GM23248 (cell line): ENCODE results near the gene SGTA. TPM values are rescaled to one million over a fixed set of nuclear protein-coding genes. Genes with fewer than 3 reads are reported as not detected.

Source experiments
- DNase-seq: peaks from one replicate; pipeline ENCODE4 v3.0.0-alpha.2; 2015
- H2AFZ ChIP-seq: fragments of 200-600 bp; sonication (generic); 2 replicates; pipeline ENCODE4 v1.6.1; 2016; ENCODE audit warnings: antibody characterized with exemption
- H3F3A ChIP-seq: fragments of 200-600 bp; sonication (generic); 2 replicates; pipeline ENCODE4 v1.6.1; 2016; ENCODE audit warnings: mild to moderate bottlenecking, antibody characterized with exemption, mixed run types; ENCODE audit not compliant: insufficient read depth
- H3K27ac ChIP-seq: fragments of 200-600 bp; sonication (generic); 2 replicates; pipeline ENCODE4 v1.5.1; 2016; ENCODE audit warnings: mild to moderate bottlenecking
- H3K27me3 ChIP-seq: fragments of 200-600 bp; sonication (generic); replicated peaks from 2 replicates; pipeline ENCODE4 v1.6.1; 2016; ENCODE audit warnings: mild to moderate bottlenecking; ENCODE audit not compliant: insufficient read depth
- H3K36me3 ChIP-seq: fragments of 200-600 bp; sonication (generic); 2 replicates; pipeline ENCODE4 v1.6.1; 2016; ENCODE audit warnings: low read depth, mild to moderate bottlenecking
- H3K4me1 ChIP-seq: fragments of 200-600 bp; sonication (generic); 2 replicates; pipeline ENCODE4 v1.6.1; 2016; ENCODE audit warnings: mild to moderate bottlenecking; ENCODE audit not compliant: insufficient read depth
- H3K4me2 ChIP-seq: fragments of 200-600 bp; sonication (generic); one replicate; pipeline ENCODE4 v1.6.1; 2016; ENCODE audit warnings: mild to moderate bottlenecking; ENCODE audit not compliant: unreplicated experiment
- H3K4me3 ChIP-seq: fragments of 200-600 bp; sonication (generic); 2 replicates; pipeline ENCODE4 v1.5.1; 2016; ENCODE audit warnings: mild to moderate bottlenecking
- H3K79me2 ChIP-seq: fragments of 200-600 bp; sonication (generic); 2 replicates; pipeline ENCODE4 v1.6.1; 2016; ENCODE audit warnings: mild to moderate bottlenecking; ENCODE audit not compliant: insufficient read depth
- H3K9ac ChIP-seq: fragments of 200-600 bp; sonication (generic); 2 replicates; pipeline ENCODE4 v1.6.1; 2016; ENCODE audit warnings: mild to moderate bottlenecking
- H3K9me2 ChIP-seq: fragments of 200-600 bp; sonication (generic); 2 replicates; pipeline ENCODE4 v1.6.1; 2016; ENCODE audit warnings: mixed run types, mild to moderate bottlenecking, moderate library complexity; ENCODE audit not compliant: insufficient read depth
- H3K9me3 ChIP-seq: fragments of 200-600 bp; sonication (generic); one replicate; pipeline ENCODE4 v1.6.1; 2017; ENCODE audit warnings: low read depth
- H4K20me1 ChIP-seq: fragments of 200-600 bp; sonication (generic); 2 replicates; pipeline ENCODE4 v1.6.0; 2016; ENCODE audit not compliant: insufficient read depth
- EZH2 ChIP-seq: fragments of 200-600 bp; sonication (generic); IDR thresholded peaks from 2 replicates; pipeline ENCODE4 v1.6.1; 2018; ENCODE audit warnings: antibody characterized with exemption, mild to moderate bottlenecking; ENCODE audit not compliant: insufficient read depth, poor library complexity, severe bottlenecking
- EZH2phosphoT487 ChIP-seq: fragments of 200-600 bp; sonication (generic); IDR thresholded peaks from 2 replicates; pipeline ENCODE4 v1.6.1; 2018; ENCODE audit warnings: antibody characterized with exemption, moderate library complexity, mild to moderate bottlenecking, low read depth; ENCODE audit not compliant: insufficient read depth
- WGBS, 2 experiments: methylation state at CpG; one replicate each; pipeline ENCODE4 v1.1.6; 2015 to 2017; ENCODE audit warnings: low lambda C conversion rate in 2 of 2, low coverage in 1 of 2; ENCODE audit errors: missing lambda C conversion rate in 2 of 2; 5-methylcytosine and 5-hydroxymethylcytosine counted together
- in situ Hi-C: fragments of 300-500 bp; cut with MboI; formaldehyde crosslinking; loops from 2 replicates; pipeline ENCODE4 v1.15.0; 2020
- polyA plus RNA-seq: library from polyadenylated mRNA; unstranded; fragments of >200 nt; fragmentation: Nextera tagmentation; extraction: Ambion mirVana; gene quantifications from 2 replicates; pipeline ENCODE4 v1.2.1, GENCODE V29; 2016
- total RNA-seq: library from RNA; depleted of rRNA; stranded (reverse); fragments of >200 nt; shearing (Covaris generic); gene quantifications from 2 replicates; pipeline ENCODE4 v1.2.3, GENCODE V29; 2014

Gene SGTA
- total and polyA plus RNA-seq, 2 experiments from 2014 or later: 57.5 to 66.2 TPM

- Histone ChIP-seq H3K4me2 (no peak overlapping the region), H3K9me2 (no peaks in the 10 kb centered on the region), H2AFZ (no peak overlapping the region), H3F3A (no peaks in the 10 kb centered on the region), H3K4me1 (no peaks in the 10 kb centered on the region), H4K20me1 (no peaks in the 10 kb centered on the region), H3K4me3 (no peak overlapping the region), H3K36me3 (no peaks in the 10 kb centered on the region), H3K9ac (no peak overlapping the region), H3K27ac (no peak overlapping the region), H3K27me3 (no peaks in the 10 kb centered on the region), H3K79me2 (peaks cover 33% of the 10 kb centered on the region), H3K9me3 (no peaks in the 10 kb centered on the region)
- no peak for DNase-seq
- TF ChIP-seq EZH2phosphoT487 (no peak), EZH2 (no peak)
- 86 to 89% methylated on average over 16 of the region's 16 CpGs for WGBS, 2 experiments
- in situ Hi-C loops: no loop called here
Measured at GRCh38 chr19:2791876-2792275, 8.8 kb upstream of the SGTA start.

GRCh38 chr19:2791440-2791839 lies 8.4 kb upstream of the SGTA start:
- Histone ChIP-seq H3K27ac (no peak overlapping the region), H4K20me1 (no peaks in the 10 kb centered on the region), H3K36me3 (no peaks in the 10 kb centered on the region), H2AFZ (no peak overlapping the region), H3K9ac (no peak overlapping the region), H3K79me2 (peaks cover 37% of the 10 kb centered on the region), H3K4me2 (no peak overlapping the region), H3K9me3 (no peaks in the 10 kb centered on the region), H3K27me3 (no peaks in the 10 kb centered on the region), H3F3A (no peaks in the 10 kb centered on the region), H3K4me1 (peaks cover under 1% of the 10 kb centered on the region; the same call in 1 of the 2 replicates), H3K9me2 (no peaks in the 10 kb centered on the region), H3K4me3 (no peak overlapping the region)
- TF ChIP-seq EZH2 (no peak), EZH2phosphoT487 (no peak)
- 73 to 82% methylated on average over 13 to 16 of the region's 16 CpGs for WGBS, 2 experiments
- DNase-seq: no peak
- in situ Hi-C loops: no loop called here

- WGBS, 2 experiments: 91% methylated on average over 32 of the region's 32 CpGs
- DNase-seq: no peak
- Histone ChIP-seq H3K4me3 (no peak overlapping the region), H3K4me2 (no peak overlapping the region), H2AFZ (no peak overlapping the region), H3K27ac (no peak overlapping the region), H3K9ac (no peak overlapping the region), H3K9me3 (no peaks in the 10 kb centered on the region), H3K9me2 (no peaks in the 10 kb centered on the region), H3F3A (no peaks in the 10 kb centered on the region), H3K36me3 (no peaks in the 10 kb centered on the region), H3K27me3 (no peaks in the 10 kb centered on the region), H4K20me1 (no peaks in the 10 kb centered on the region), H3K79me2 (peaks cover 44% of the 10 kb centered on the region), H3K4me1 (peaks cover 4% of the 10 kb centered on the region; the same call in 1 of the 2 replicates)
- in situ Hi-C loops: no loop called here
- TF ChIP-seq EZH2phosphoT487 (no peak), EZH2 (no peak)
Measured at GRCh38 chr19:2790557-2791271, 7.6 kb upstream of the SGTA start.

- H3K9me2 ChIP-seq: no peaks in the 10 kb centered on the region
- H3K4me3 ChIP-seq: no peak overlapping the region
- TF ChIP-seq EZH2phosphoT487 (no peak), EZH2 (no peak)
- peaks cover 48% of the 10 kb centered on the region for H3K79me2 ChIP-seq
- no peak for DNase-seq
- H3K4me2 ChIP-seq: no peak overlapping the region
- H3K27ac ChIP-seq: no peak overlapping the region
- no peak overlapping the region for H2AFZ ChIP-seq
- H3K9me3 ChIP-seq: no peaks in the 10 kb centered on the region
- 92 to 94% methylated on average over 14 of the region's 14 CpGs for WGBS, 2 experiments
- H3K4me1 ChIP-seq: peaks cover 4% of the 10 kb centered on the region; the same call in 1 of the 2 replicates
- H3K9ac ChIP-seq: no peak overlapping the region
- no peaks in the 10 kb centered on the region for H3F3A ChIP-seq
- H4K20me1 ChIP-seq: no peaks in the 10 kb centered on the region
- H3K36me3 ChIP-seq: no peaks in the 10 kb centered on the region
- H3K27me3 ChIP-seq: no peaks in the 10 kb centered on the region
- in situ Hi-C loops: no loop called here
Measured at GRCh38 chr19:2790194-2790556, 7.1 kb upstream of the SGTA start.
